Measurements from ENCODE around the gene GALR2. TPM values are rescaled to one million over a fixed set of nuclear protein-coding genes. Genes with fewer than 3 reads are reported as not detected.

The GALR2 gene
- total RNA-seq, 4 donors from 2014 or later, result 0.18 TPM; not detected in 3

GRCh38 chr17:76032073-76032779 lies 42.4 kb upstream of the GALR2 start:
- Histone ChIP-seq H3K4me1 (no peaks in the 10 kb centered on the region), H3K36me3 (no peaks in the 10 kb centered on the region), H3K27me3 (no peaks in the 10 kb centered on the region), H3K9me3 (no peaks in the 10 kb centered on the region), H3K27ac (no peak overlapping the region), H3K4me3 (no peak overlapping the region)
- intact Hi-C loops (cut with DNase I; ENCODE audit: low total_unique reads), result no loop called here
- DNase-seq (no peak), ATAC-seq (no peak)
- in situ Hi-C loops (cut with MboI; ENCODE audit: low sequenced_read_pairs in 4 of 4), result no loop called here
- no peak for TF ChIP-seq POLR2A (IDR thresholded peaks at IDR 0.05)
- no peak for TF ChIP-seq CTCF (IDR thresholded peaks at IDR 0.05 in 4 of 5, conservative IDR thresholded peaks at IDR 0.05 in 1 of 5)

GRCh38 chr17:76032780-76033108 lies 41.8 kb upstream of the GALR2 start:
- no peak for ATAC-seq
- in situ Hi-C loops (cut with MboI; ENCODE audit: low sequenced_read_pairs in 4 of 4), result no loop called here
- H3K9me3 ChIP-seq, result no peaks in the 10 kb centered on the region
- no peak for DNase-seq
- peaks cover 0 to under 1% of the 10 kb centered on the region in 2 donors for H3K36me3 ChIP-seq
- no peaks in the 10 kb centered on the region for H3K4me1 ChIP-seq
- no peak overlapping the region for H3K27ac ChIP-seq
- TF ChIP-seq CTCF (IDR thresholded peaks at IDR 0.05 in 4 of 5, conservative IDR thresholded peaks at IDR 0.05 in 1 of 5) (no peak), POLR2A (IDR thresholded peaks at IDR 0.05) (no peak)
- H3K27me3 ChIP-seq, result no peaks in the 10 kb centered on the region
- intact Hi-C loops (cut with DNase I; ENCODE audit: low total_unique reads), result no loop called here
- H3K4me3 ChIP-seq, result no peak overlapping the region

- intact Hi-C loops (cut with DNase I; ENCODE audit: low total_unique reads), result no loop called here
These were observed 41.4 kb upstream of the GALR2 start for GRCh38 chr17:76033139-76033538.

GRCh38 chr17:76034428-76035350 lies 39.9 kb upstream of the GALR2 start:
- Histone ChIP-seq H3K4me1 (no peaks in the 10 kb centered on the region), H3K27me3 (no peaks in the 10 kb centered on the region), H3K4me3 (no peak overlapping the region), H3K36me3 (peaks cover 0 to 20% of the 10 kb centered on the region in 2 donors), H3K27ac (no peak overlapping the region), H3K9me3 (no peaks in the 10 kb centered on the region)
- in situ Hi-C loops (cut with MboI; ENCODE audit: low sequenced_read_pairs in 4 of 4) (no loop called here), intact Hi-C loops (cut with DNase I; ENCODE audit: low total_unique reads) (no loop called here)
- ATAC-seq, result no peak
- TF ChIP-seq POLR2A (IDR thresholded peaks at IDR 0.05) (no peak), CTCF (IDR thresholded peaks at IDR 0.05 in 4 of 5, conservative IDR thresholded peaks at IDR 0.05 in 1 of 5) (no peak)
- DNase-seq, result no peak

More at GRCh38 chr17:76033139-76033538, 41.4 kb upstream of the GALR2 start:
- Histone ChIP-seq H3K4me3 (no peak overlapping the region), H3K4me1 (no peaks in the 10 kb centered on the region), H3K27ac (no peak overlapping the region), H3K27me3 (no peaks in the 10 kb centered on the region), H3K9me3 (no peaks in the 10 kb centered on the region), H3K36me3 (peaks cover 0 to 5% of the 10 kb centered on the region in 2 donors)
- DNase-seq, result no peak
- TF ChIP-seq CTCF (IDR thresholded peaks at IDR 0.05 in 4 of 5, conservative IDR thresholded peaks at IDR 0.05 in 1 of 5), result no peak
- TF ChIP-seq POLR2A (IDR thresholded peaks at IDR 0.05), result no peak
- ATAC-seq, result no peak
- in situ Hi-C loops (cut with MboI; ENCODE audit: low sequenced_read_pairs in 4 of 4), result no loop called here
